ENCODE data around the gene CCNO.

GRCh38 chr5:55211184-55211874, 22.1 kb downstream of the CCNO start:
- TF ChIP-seq ZNF274 (IDR thresholded peaks at IDR 0.05; ENCODE audit: low read depth, low read length) (no peak), YY1 (IDR thresholded peaks at IDR 0.05; ENCODE audit: insufficient read depth, insufficient read length) (no peak)
